ENCODE data around the gene C19orf18.
"Not testable (repeated sequence)": the region's sequence is repeated elsewhere in the genome, so short reads cannot be mapped to it uniquely, and the experiment has no call there.

C19orf18 gene

GRCh38 chr19:57974434-57974833 is at the start of gene C19orf18:
Gene C19orf18, minus strand, starts transcription at chr19:57974534. Its CDS starts 102 bp downstream, at chr19:57974432.
- DNase-seq: no peak

- no peak for DNase-seq
These were observed 47.9 kb upstream of the C19orf18 start for GRCh38 chr19:58022283-58022660.

- no peak for DNase-seq
These were observed 47.4 kb upstream of the C19orf18 start for GRCh38 chr19:58021541-58022282.

- DNase-seq: no peak
These were observed 45.8 kb upstream of the C19orf18 start for GRCh38 chr19:58020129-58020528.

GRCh38 chr19:58014141-58014540 is 39.8 kb upstream of the C19orf18 start:
- DNase-seq: no peak

GRCh38 chr19:58010507-58010906 is 36.2 kb upstream of the C19orf18 start:
- no peak for DNase-seq

GRCh38 chr19:58009666-58010301 is 35.5 kb upstream of the C19orf18 start:
- DNase-seq: no peak

GRCh38 chr19:58009301-58009665 is 34.9 kb upstream of the C19orf18 start:
- no peak for DNase-seq

- DNase-seq: not testable (repeated sequence)
These were observed 34.5 kb upstream of the C19orf18 start for GRCh38 chr19:58008877-58009276.

GRCh38 chr19:58007285-58007684 is 33.0 kb upstream of the C19orf18 start:
- DNase-seq: peak in 1 of 2 experiments; percentile 12

- DNase-seq: no peak
These were observed 29.0 kb upstream of the C19orf18 start for GRCh38 chr19:58003174-58003828.

- DNase-seq: peak; percentile 52 to 66
These were observed 28.2 kb upstream of the C19orf18 start, which contains the start of gene ZNF606 for GRCh38 chr19:58002384-58003173. Gene ZNF606, minus strand, starts transcription at chr19:58002820. Its CDS starts 1,501 bp downstream, at chr19:58001319.

- DNase-seq: no peak
These were observed 27.6 kb upstream of the C19orf18 start for GRCh38 chr19:58001895-58002369.

- DNase-seq: no peak
These were observed 26.3 kb upstream of the C19orf18 start for GRCh38 chr19:58000677-58001076.

- DNase-seq: no peak
These were observed 18.5 kb upstream of the C19orf18 start for GRCh38 chr19:57992841-57993240.

- DNase-seq: no peak
These were observed 4.4 kb upstream of the C19orf18 start for GRCh38 chr19:57978586-57979289.

GRCh38 chr19:57964761-57965160 is 9.6 kb downstream of the C19orf18 start:
- no peak for DNase-seq

GRCh38 chr19:57961785-57962184 is 12.5 kb downstream of the C19orf18 start:
- DNase-seq: no peak

GRCh38 chr19:57954996-57955395 is 19.3 kb downstream of the C19orf18 start:
- DNase-seq: no peak

GRCh38 chr19:57949702-57950101 is 24.6 kb downstream of the C19orf18 start:
- DNase-seq: no peak

- no peak for DNase-seq
These were observed 25.0 kb downstream of the C19orf18 start for GRCh38 chr19:57949296-57949695.

GRCh38 chr19:57947419-57948134 is 26.8 kb downstream of the C19orf18 start, which contains the start of gene ZNF256:
Gene ZNF256, minus strand, starts transcription at chr19:57947706. Its CDS starts 232 bp downstream, at chr19:57947474.
- peak; percentile 58 to 59 for DNase-seq
